ENCODE results near the gene SMIM5. TPM values are rescaled to one million over a fixed set of nuclear protein-coding genes. Genes with fewer than 3 reads are reported as not detected.
"Not testable (repeated sequence)": the region's sequence is repeated elsewhere in the genome, so short reads cannot be mapped to it uniquely, and the experiment has no call there.

SMIM5 gene
- total RNA-seq, 2 experiments from 2014 or later: 0.06 TPM; not detected in 1

DNA sequence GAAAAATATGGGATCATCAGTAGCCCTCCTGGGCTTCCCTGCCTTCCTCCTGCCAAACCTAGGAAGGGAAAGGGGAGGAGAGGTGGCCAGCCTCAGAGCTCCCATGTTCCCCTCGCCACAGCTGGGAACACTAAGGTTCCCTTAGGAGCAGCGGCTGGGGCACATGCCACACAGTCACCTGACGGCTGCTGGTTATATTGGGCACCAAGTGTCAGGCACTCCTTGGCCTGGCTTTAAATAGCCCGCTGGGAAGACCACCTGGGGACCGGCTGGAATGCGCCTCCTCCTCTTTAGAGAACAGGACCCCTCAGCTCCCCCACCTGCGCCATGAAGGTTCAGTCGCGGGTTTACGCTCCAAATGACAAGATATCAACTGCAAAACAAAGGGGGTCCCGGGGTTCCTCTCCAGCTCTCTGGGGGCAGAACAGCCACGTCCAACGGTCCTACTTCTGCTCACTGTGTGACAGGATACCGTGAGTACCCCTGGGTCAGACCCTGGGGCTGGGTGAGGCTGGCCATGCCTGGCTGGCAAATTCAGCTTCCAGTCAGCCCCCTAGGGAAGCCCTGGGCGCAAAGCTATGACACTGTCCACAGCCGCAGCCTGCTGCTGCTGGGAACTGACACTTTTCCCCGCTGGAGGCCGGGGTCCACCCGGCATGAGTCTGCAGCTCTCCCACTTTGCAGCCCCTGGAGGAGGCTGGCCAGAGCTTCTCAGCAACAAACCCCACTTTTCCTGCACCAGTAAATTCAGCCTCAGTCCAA, 3.3 kb downstream of the SMIM5 start:
- Histone ChIP-seq H3K9me2 (ENCODE audit: insufficient read depth, low read length) (no peaks in the 10 kb centered on the region), H4K20me1 (ENCODE audit: insufficient read depth, low read length) (no peaks in the 10 kb centered on the region), H2AFZ (ENCODE audit: low read length) (no peak overlapping the region), H3K9me3 (ENCODE audit: low read length) (no peaks in the 10 kb centered on the region), H3K4me1 (ENCODE audit: insufficient read depth, low read length, poor library complexity, severe bottlenecking) (peaks cover 22% of the 10 kb centered on the region), H3K36me3 (ENCODE audit: insufficient read depth, low read length) (peaks cover 12% of the 10 kb centered on the region; the same call in 1 of the 2 replicates), H3K4me2 (ENCODE audit: low read length) (no peak overlapping the region), H3K79me2 (ENCODE audit: insufficient read depth, low read depth, low read length) (no peaks in the 10 kb centered on the region), H3K4me3 (ENCODE audit: low read depth, low read length, poor library complexity, severe bottlenecking) (no peak overlapping the region), H3K27ac (ENCODE audit: low read depth, low read length, poor library complexity, severe bottlenecking) (no peak overlapping the region)
- CTCF ChIA-PET (ENCODE audit: unreplicated experiment): interaction anchor here (0.7 kb wide), 1 partner anchor 206 kb away, joined by 3 read pairs; no protein-coding TSS in a partner anchor
- POLR2A ChIA-PET: no interaction called here
- TF ChIP-seq CTCF (conservative IDR thresholded peaks at IDR 0.05; ENCODE audit: low read length): no peak
- no peak for TF ChIP-seq EZH2phosphoT487 (IDR thresholded peaks at IDR 0.05; ENCODE audit: borderline replicate concordance, low read depth, low read length)
- BruUV-seq (replicated peaks): no TSS peak
- no peak for DNase-seq (ENCODE audit: low spot score)
- intact Hi-C loops (cut with micrococcal nuclease; ENCODE audit: unreplicated experiment): no loop called here

DNA sequence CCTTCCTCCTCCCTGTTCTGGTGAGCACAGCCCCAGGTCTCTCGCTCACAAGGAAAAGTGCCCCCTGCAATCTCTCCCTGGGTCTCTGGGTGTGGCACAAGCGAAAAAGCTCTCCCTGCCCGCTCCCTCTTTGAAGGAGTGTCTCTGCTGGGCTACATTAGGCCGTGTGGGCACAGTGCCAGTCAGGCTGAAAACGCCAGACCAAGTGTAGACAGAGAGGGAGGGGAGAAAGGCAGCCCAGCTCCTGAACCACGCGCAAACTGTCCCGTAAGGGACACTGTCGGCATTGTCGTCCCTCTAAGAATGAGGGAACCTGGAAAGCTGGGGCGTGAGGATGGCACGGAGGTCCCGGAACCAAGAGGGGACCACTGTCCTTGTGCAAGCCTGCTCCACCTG, 3.9 kb downstream of the SMIM5 start:
- Histone ChIP-seq H3K4me3 (ENCODE audit: low read depth, low read length, poor library complexity, severe bottlenecking) (no peak overlapping the region), H3K27ac (ENCODE audit: low read depth, low read length, poor library complexity, severe bottlenecking) (no peak overlapping the region), H4K20me1 (ENCODE audit: insufficient read depth, low read length) (no peaks in the 10 kb centered on the region), H3K79me2 (ENCODE audit: insufficient read depth, low read depth, low read length) (no peaks in the 10 kb centered on the region), H3K4me1 (ENCODE audit: insufficient read depth, low read length, poor library complexity, severe bottlenecking) (peaks cover 22% of the 10 kb centered on the region), H3K36me3 (ENCODE audit: insufficient read depth, low read length) (peaks cover 13% of the 10 kb centered on the region; the same call in 1 of the 2 replicates), H3K4me2 (ENCODE audit: low read length) (no peak overlapping the region), H3K9me2 (ENCODE audit: insufficient read depth, low read length) (no peaks in the 10 kb centered on the region), H2AFZ (ENCODE audit: low read length) (no peak overlapping the region), H3K9me3 (ENCODE audit: low read length) (no peaks in the 10 kb centered on the region)
- CTCF ChIA-PET (ENCODE audit: unreplicated experiment): interaction anchor here (1.1 kb wide), 1 partner anchor 111 kb away, joined by 3 read pairs; no protein-coding TSS in a partner anchor
- no peak for TF ChIP-seq CTCF (conservative IDR thresholded peaks at IDR 0.05; ENCODE audit: low read length)
- no peak for TF ChIP-seq EZH2phosphoT487 (IDR thresholded peaks at IDR 0.05; ENCODE audit: borderline replicate concordance, low read depth, low read length)
- intact Hi-C loops (cut with micrococcal nuclease; ENCODE audit: unreplicated experiment): no loop called here
- no peak for DNase-seq (ENCODE audit: low spot score)
- POLR2A ChIA-PET: no interaction called here
- BruUV-seq (replicated peaks): no TSS peak

- Histone ChIP-seq H3K36me3 (ENCODE audit: insufficient read depth, low read length) (peaks cover 14% of the 10 kb centered on the region; the same call in 1 of the 2 replicates), H3K9me3 (ENCODE audit: low read length) (no peaks in the 10 kb centered on the region), H3K4me3 (ENCODE audit: low read depth, low read length, poor library complexity, severe bottlenecking) (no peak overlapping the region), H3K27ac (ENCODE audit: low read depth, low read length, poor library complexity, severe bottlenecking) (no peak overlapping the region), H3K4me1 (ENCODE audit: insufficient read depth, low read length, poor library complexity, severe bottlenecking) (peaks cover 19% of the 10 kb centered on the region), H3K9me2 (ENCODE audit: insufficient read depth, low read length) (no peaks in the 10 kb centered on the region), H3K4me2 (ENCODE audit: low read length) (no peak overlapping the region), H4K20me1 (ENCODE audit: insufficient read depth, low read length) (no peaks in the 10 kb centered on the region), H3K79me2 (ENCODE audit: insufficient read depth, low read depth, low read length) (no peaks in the 10 kb centered on the region), H2AFZ (ENCODE audit: low read length) (no peak overlapping the region)
- BruUV-seq (replicated peaks): no TSS peak
- ChIA-PET CTCF (ENCODE audit: unreplicated experiment) (interaction anchor here (1.1 kb wide), 1 partner anchor 111 kb away, joined by 3 read pairs; no protein-coding TSS in a partner anchor), POLR2A (no interaction called here)
- intact Hi-C loops (cut with micrococcal nuclease; ENCODE audit: unreplicated experiment): no loop called here
- DNase-seq (ENCODE audit: low spot score): no peak
- TF ChIP-seq EZH2phosphoT487 (IDR thresholded peaks at IDR 0.05; ENCODE audit: borderline replicate concordance, low read depth, low read length) (no peak), CTCF (conservative IDR thresholded peaks at IDR 0.05; ENCODE audit: low read length) (no peak)
Measured at GRCh38 chr17:75637551-75637950, 4.3 kb downstream of the SMIM5 start.

GRCh38 chr17:75638039-75638438, 4.8 kb downstream of the SMIM5 start:
- H3K9me2 ChIP-seq (ENCODE audit: insufficient read depth, low read length); H3K27ac ChIP-seq (ENCODE audit: low read depth, low read length, poor library complexity, severe bottlenecking); H3K4me3 ChIP-seq (ENCODE audit: low read depth, low read length, poor library complexity, severe bottlenecking); H3K9me3 ChIP-seq (ENCODE audit: low read length); POLR2A ChIA-PET; DNase-seq (ENCODE audit: low spot score); H3K79me2 ChIP-seq (ENCODE audit: insufficient read depth, low read depth, low read length); H2AFZ ChIP-seq (ENCODE audit: low read length); H3K4me2 ChIP-seq (ENCODE audit: low read length); BruUV-seq (replicated peaks); H4K20me1 ChIP-seq (ENCODE audit: insufficient read depth, low read length); intact Hi-C loops (cut with micrococcal nuclease; ENCODE audit: unreplicated experiment): not testable (repeated sequence)
- Histone ChIP-seq H3K4me1 (ENCODE audit: insufficient read depth, low read length, poor library complexity, severe bottlenecking) (peaks cover 14% of the 10 kb centered on the region), H3K36me3 (ENCODE audit: insufficient read depth, low read length) (peaks cover 15% of the 10 kb centered on the region; the same call in 1 of the 2 replicates)
- CTCF ChIA-PET (ENCODE audit: unreplicated experiment): interaction anchor here (1.0 to 1.1 kb wide), 2 partner anchors 17 to 110 kb away, joined by 3 to 4 read pairs; no protein-coding TSS in a partner anchor

Measured in OCI-LY7 (cell line).